Fibroblast of lung (primary cell): ENCODE data around the gene ICE2. TPM values are rescaled to one million over a fixed set of nuclear protein-coding genes. Genes with fewer than 3 reads are reported as not detected.

Source experiments
- DNase-seq, 2 donors: peaks; one replicate each; pipeline versions ENCODE4 v3.0.0 to v3.0.0-alpha.2; 2010; ENCODE audit warnings: low read depth in 2 of 2
- H2AFZ ChIP-seq: 2 replicates; pipeline ENCODE4 v1.5.1; 2012; ENCODE audit warnings: low read length, control low read depth, inconsistent platforms
- H3K27ac ChIP-seq: 2 replicates; pipeline ENCODE4 v1.5.1; 2011; ENCODE audit warnings: low read length, control low read depth; ENCODE audit not compliant: insufficient read depth
- H3K27me3 ChIP-seq: 2 replicates; pipeline ENCODE4 v1.5.1; 2011; ENCODE audit warnings: mild to moderate bottlenecking, low read length; ENCODE audit not compliant: control insufficient read depth, insufficient read depth
- H3K36me3 ChIP-seq: 2 replicates; pipeline ENCODE4 v1.5.1; 2011; ENCODE audit warnings: low read length; ENCODE audit not compliant: control insufficient read depth, insufficient read depth
- H3K4me1 ChIP-seq: 2 replicates; pipeline ENCODE4 v1.5.1; 2011; ENCODE audit warnings: low read length; ENCODE audit not compliant: control insufficient read depth, insufficient read depth; ENCODE audit errors: extremely low read depth
- H3K4me2 ChIP-seq: 2 replicates; pipeline ENCODE4 v1.5.1; 2011; ENCODE audit warnings: low read length, control low read depth; ENCODE audit not compliant: insufficient read depth; ENCODE audit errors: extremely low read depth
- H3K4me3 ChIP-seq, 4 experiments: fragments of 200-600 bp in 1 of 4; sonication (generic) in 1 of 4; replicated peaks in 1 of 4; 2 replicates each; pipeline ENCODE4 v1.5.1; 2011 to 2016; ENCODE audit warnings: low read length in 4 of 4, low read depth in 3 of 4, mild to moderate bottlenecking in 3 of 4, control low read depth in 2 of 4, inconsistent platforms in 1 of 4, mixed read lengths in 1 of 4; ENCODE audit not compliant: insufficient read depth in 1 of 4; ENCODE audit errors: control extremely low read depth in 1 of 4
- H3K79me2 ChIP-seq: 2 replicates; pipeline ENCODE4 v1.5.1; 2012; ENCODE audit warnings: mild to moderate bottlenecking, low read length, inconsistent platforms; ENCODE audit not compliant: control insufficient read depth, insufficient read depth
- H3K9ac ChIP-seq: 2 replicates; pipeline ENCODE4 v1.5.1; 2011; ENCODE audit warnings: mild to moderate bottlenecking, low read length, control low read depth; ENCODE audit not compliant: insufficient read depth
- H3K9me3 ChIP-seq: 2 replicates; pipeline ENCODE4 v1.5.1; 2012; ENCODE audit warnings: low read depth, low read length; ENCODE audit not compliant: control insufficient read depth, insufficient read depth
- H4K20me1 ChIP-seq: 2 replicates; pipeline ENCODE4 v1.5.1; 2011; ENCODE audit warnings: low read length; ENCODE audit not compliant: control insufficient read depth, insufficient read depth; ENCODE audit errors: extremely low read depth
- EZH2 ChIP-seq: IDR thresholded peaks from 2 replicates; pipeline ENCODE4 v1.5.1; 2012; ENCODE audit warnings: low read length, control low read depth, mild to moderate bottlenecking; ENCODE audit errors: missing control alignments
- polyA plus RNA-seq, 2 donors: library from polyadenylated mRNA; depleted of rRNA in 1 of 2; stranded (reverse) in 1 of 2; unstranded in 1 of 2; fragments of >200 nt; gene quantifications; 2 replicates each; pipeline ENCODE4 v1.2.1, GENCODE V29; 2011 to 2012; ENCODE audit warnings: missing spikeins in 1 of 2
- total RNA-seq: library from RNA; depleted of rRNA; stranded (reverse); fragments of >200 nt; gene quantifications from 2 replicates; pipeline ENCODE4 v1.2.1, GENCODE V29; 2014
- TF ChIP-seq, protein P1 (sequence below), 2 donors: IDR thresholded peaks in 1 of 2; conservative IDR thresholded peaks in 1 of 2; 1 replicate in 1 of 2; 2 replicates in 1 of 2; pipeline ENCODE4 v1.5.1; 2011 to 2012; ENCODE audit warnings: low read length in 2 of 2, control low read depth in 1 of 2, inconsistent platforms in 1 of 2, low read depth in 1 of 2, mild to moderate bottlenecking in 1 of 2

The ICE2 gene
- total and polyA plus RNA-seq, 2 donors (not counting 1 experiment from before 2014, with no cell fraction given) = 22.3 to 38.6 TPM

DNA sequence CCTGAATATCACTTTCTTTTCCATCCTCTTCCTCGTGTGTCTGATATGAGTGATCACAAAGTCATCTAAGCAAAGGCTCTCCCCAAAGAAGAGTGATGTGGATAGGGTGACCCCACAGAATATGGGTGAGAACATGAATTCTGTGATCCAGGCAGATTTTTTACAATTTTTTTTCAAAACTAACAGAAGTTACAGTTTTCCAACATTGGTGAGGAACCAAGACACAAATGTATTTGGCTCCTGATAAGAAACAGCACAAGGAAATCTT, 108.1 kb downstream of the ICE2 start:
- peak overlapping the region in 1 of 4 experiments; percentile 13 for H3K4me3 ChIP-seq

DNA sequence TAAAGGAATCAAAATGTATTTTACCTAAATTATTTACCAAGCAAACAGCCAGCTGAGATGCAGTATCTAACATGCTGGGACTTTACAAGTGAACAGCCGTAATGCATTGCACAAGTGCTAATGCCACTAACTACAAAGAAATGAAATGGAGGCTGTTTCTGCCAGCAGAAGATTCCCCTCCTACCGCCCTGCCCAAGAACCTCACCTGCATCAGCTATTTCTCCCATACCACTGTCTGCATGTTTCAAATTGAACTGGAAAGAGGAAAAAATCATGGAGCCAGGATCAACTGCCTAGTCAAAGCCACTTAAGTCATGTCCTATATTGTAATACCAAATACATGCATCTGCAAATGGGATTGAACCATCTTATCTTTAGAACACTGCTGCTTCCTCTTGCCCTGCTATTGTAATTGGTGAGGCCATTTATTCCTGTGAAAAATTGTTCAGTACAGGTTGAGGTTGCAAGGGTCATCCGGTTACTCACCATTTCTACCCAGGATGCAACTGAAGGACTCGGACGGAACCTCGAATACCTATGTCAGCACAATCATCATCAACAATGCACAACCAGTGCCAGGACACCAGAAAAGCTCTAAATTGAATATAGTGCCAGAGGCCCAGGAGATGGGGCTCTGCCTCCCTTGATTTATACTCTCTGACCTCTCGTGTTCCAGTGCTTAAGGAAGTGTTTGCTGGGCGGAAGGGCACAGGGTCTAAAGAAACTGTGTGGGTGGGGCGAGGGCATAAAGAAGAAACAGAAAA, 108.7 kb downstream of the ICE2 start:
- Histone ChIP-seq H3K9me3 (no peaks in the 10 kb centered on the region), H3K4me2 (peak overlapping the region; percentile 0), H3K27me3 (no peaks in the 10 kb centered on the region), H3K9ac (no peak overlapping the region), H3K27ac (peak overlapping the region; percentile 93), H3K79me2 (peaks cover 63% of the 10 kb centered on the region), H3K4me1 (peaks cover 40% of the 10 kb centered on the region), H2AFZ (no peak overlapping the region), H3K4me3 (no peak overlapping the region), H4K20me1 (peaks cover 6% of the 10 kb centered on the region), H3K36me3 (peaks cover 21% of the 10 kb centered on the region)
- TF ChIP-seq, protein P1, sequence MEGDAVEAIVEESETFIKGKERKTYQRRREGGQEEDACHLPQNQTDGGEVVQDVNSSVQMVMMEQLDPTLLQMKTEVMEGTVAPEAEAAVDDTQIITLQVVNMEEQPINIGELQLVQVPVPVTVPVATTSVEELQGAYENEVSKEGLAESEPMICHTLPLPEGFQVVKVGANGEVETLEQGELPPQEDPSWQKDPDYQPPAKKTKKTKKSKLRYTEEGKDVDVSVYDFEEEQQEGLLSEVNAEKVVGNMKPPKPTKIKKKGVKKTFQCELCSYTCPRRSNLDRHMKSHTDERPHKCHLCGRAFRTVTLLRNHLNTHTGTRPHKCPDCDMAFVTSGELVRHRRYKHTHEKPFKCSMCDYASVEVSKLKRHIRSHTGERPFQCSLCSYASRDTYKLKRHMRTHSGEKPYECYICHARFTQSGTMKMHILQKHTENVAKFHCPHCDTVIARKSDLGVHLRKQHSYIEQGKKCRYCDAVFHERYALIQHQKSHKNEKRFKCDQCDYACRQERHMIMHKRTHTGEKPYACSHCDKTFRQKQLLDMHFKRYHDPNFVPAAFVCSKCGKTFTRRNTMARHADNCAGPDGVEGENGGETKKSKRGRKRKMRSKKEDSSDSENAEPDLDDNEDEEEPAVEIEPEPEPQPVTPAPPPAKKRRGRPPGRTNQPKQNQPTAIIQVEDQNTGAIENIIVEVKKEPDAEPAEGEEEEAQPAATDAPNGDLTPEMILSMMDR (conservative IDR thresholded peaks at IDR 0.05 in 1 of 2, IDR thresholded peaks at IDR 0.05 in 1 of 2; ENCODE audit: low read depth in 1 of 2, low read length in 2 of 2) = no peak
- TF ChIP-seq EZH2 = no peak
- DNase-seq = peak in 1 of 2 donors; percentile 85

More for the DNA sequence above, 108.1 kb downstream of the ICE2 start:
- H3K9me3 ChIP-seq = no peaks in the 10 kb centered on the region
- DNase-seq = no peak
- H3K9ac ChIP-seq = no peak overlapping the region
- H3K4me2 ChIP-seq = peak overlapping the region; percentile 0
- H3K27me3 ChIP-seq = no peaks in the 10 kb centered on the region
- H3K79me2 ChIP-seq = peaks cover 66% of the 10 kb centered on the region
- peaks cover 45% of the 10 kb centered on the region for H3K4me1 ChIP-seq
- TF ChIP-seq, protein P1 (conservative IDR thresholded peaks at IDR 0.05 in 1 of 2, IDR thresholded peaks at IDR 0.05 in 1 of 2; ENCODE audit: low read depth in 1 of 2, low read length in 2 of 2) = no peak
- TF ChIP-seq EZH2 = no peak
- peaks cover 21% of the 10 kb centered on the region for H3K36me3 ChIP-seq
- peaks cover 9% of the 10 kb centered on the region for H4K20me1 ChIP-seq
- H2AFZ ChIP-seq = no peak overlapping the region
- peak overlapping the region; percentile 93 for H3K27ac ChIP-seq

DNA sequence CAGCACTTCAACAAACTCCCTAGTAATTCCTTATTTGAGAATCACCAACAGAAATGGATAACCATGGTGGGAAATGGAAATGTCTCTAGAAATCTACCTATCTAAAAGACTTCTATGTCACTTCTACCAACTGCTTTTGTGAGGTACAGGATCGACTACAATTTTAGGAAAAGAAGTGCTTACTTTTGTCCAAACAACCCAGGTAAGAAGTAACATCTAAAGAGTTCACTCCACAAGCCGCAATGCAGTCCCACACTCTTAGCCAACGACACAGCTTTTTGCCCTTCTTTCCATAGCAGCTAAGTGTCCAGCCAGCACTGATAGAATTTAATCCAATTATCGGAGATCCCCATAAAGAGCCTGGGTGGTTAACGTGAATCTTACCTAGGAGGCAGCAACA, 109.2 kb downstream of the ICE2 start:
- H3K9me3 ChIP-seq = no peaks in the 10 kb centered on the region
- peaks cover 35% of the 10 kb centered on the region for H3K4me1 ChIP-seq
- H4K20me1 ChIP-seq = peaks cover 5% of the 10 kb centered on the region
- DNase-seq = no peak
- no peak overlapping the region for H2AFZ ChIP-seq
- peaks cover 59% of the 10 kb centered on the region for H3K79me2 ChIP-seq
- H3K27ac ChIP-seq = peak overlapping the region; percentile 93
- H3K9ac ChIP-seq = no peak overlapping the region
- no peak overlapping the region for H3K4me2 ChIP-seq
- peaks cover 21% of the 10 kb centered on the region for H3K36me3 ChIP-seq
- TF ChIP-seq, protein P1 (conservative IDR thresholded peaks at IDR 0.05 in 1 of 2, IDR thresholded peaks at IDR 0.05 in 1 of 2; ENCODE audit: low read depth in 1 of 2, low read length in 2 of 2) = no peak
- no peak for TF ChIP-seq EZH2
- no peak overlapping the region for H3K4me3 ChIP-seq
- H3K27me3 ChIP-seq = no peaks in the 10 kb centered on the region

Other genes starting within 250 kb of the ICE2 start
- gene ANXA2, start 81.2 kb downstream of the ICE2 start, total RNA-seq = 1,250 and 2,754 TPM in 2 replicates
- gene ANXA2, start 81.2 kb downstream of the ICE2 start, polyA plus RNA-seq = 4,872 and 6,648 TPM in 2 replicates